Glutamatergic neuron (in vitro differentiated cells): ENCODE results near the gene PKHD1. TPM values are rescaled to one million over a fixed set of nuclear protein-coding genes. Genes with fewer than 3 reads are reported as not detected.

Source experiments
- DNase-seq: peaks from one replicate; pipeline ENCODE4 v3.0.0; 2022
- H3K27ac Mint-ChIP-seq: one replicate; pipeline ENCODE4 v1.8.0; 2020; ENCODE audit warnings: mild to moderate bottlenecking, mixed read lengths, inconsistent platforms; ENCODE audit not compliant: unreplicated experiment
- H3K27me3 Mint-ChIP-seq: one replicate; pipeline ENCODE4 v1.8.0; 2020; ENCODE audit warnings: mild to moderate bottlenecking, moderate library complexity, mixed read lengths, inconsistent platforms; ENCODE audit not compliant: unreplicated experiment
- H3K36me3 Mint-ChIP-seq: one replicate; pipeline ENCODE4 v1.8.0; 2020; ENCODE audit warnings: mild to moderate bottlenecking, mixed read lengths, inconsistent platforms; ENCODE audit not compliant: unreplicated experiment
- H3K4me1 Mint-ChIP-seq: one replicate; pipeline ENCODE4 v1.8.0; 2020; ENCODE audit warnings: mild to moderate bottlenecking, low read depth, mixed read lengths, inconsistent platforms; ENCODE audit not compliant: unreplicated experiment
- H3K4me3 Mint-ChIP-seq: one replicate; pipeline ENCODE4 v1.8.0; 2020; ENCODE audit warnings: mild to moderate bottlenecking, mixed read lengths, inconsistent platforms; ENCODE audit not compliant: unreplicated experiment
- H3K9me3 Mint-ChIP-seq: one replicate; pipeline ENCODE4 v1.8.0; 2020; ENCODE audit warnings: mild to moderate bottlenecking, moderate library complexity, mixed read lengths, inconsistent platforms; ENCODE audit not compliant: unreplicated experiment
- CTCF ChIP-seq: fragments of 200-600 bp; sonication (generic); IDR thresholded peaks from one replicate; pipeline ENCODE4 v1.5.0; 2021; ENCODE audit not compliant: partially characterized antibody, unreplicated experiment
- total RNA-seq: library from RNA; stranded (reverse); fragmentation: NEBNext Ultra II Directional; extraction: Animal tissue kit (Norgen Biotek cat#: 25700); gene quantifications from one replicate; pipeline ENCODE4 v1.2.1, GENCODE V29; 2021; ENCODE audit not compliant: unreplicated experiment

PKHD1 gene
- total RNA-seq, 1 donor from 2014 or later: 0.02 TPM

- H3K9me3 Mint-ChIP-seq: peaks cover 2% of the 10 kb centered on the region
- TF ChIP-seq CTCF: no peak
- no peak for DNase-seq
- no peaks in the 10 kb centered on the region for H3K4me1 Mint-ChIP-seq
- H3K36me3 Mint-ChIP-seq: no peaks in the 10 kb centered on the region
- no peak overlapping the region for H3K4me3 Mint-ChIP-seq
- H3K27me3 Mint-ChIP-seq: no peaks in the 10 kb centered on the region
- no peak overlapping the region for H3K27ac Mint-ChIP-seq
Observed at GRCh38 chr6:51570168-51570921, 517.1 kb downstream of the PKHD1 start.

- TF ChIP-seq CTCF: no peak
- no peaks in the 10 kb centered on the region for H3K4me1 Mint-ChIP-seq
- DNase-seq: no peak
- no peaks in the 10 kb centered on the region for H3K9me3 Mint-ChIP-seq
- H3K36me3 Mint-ChIP-seq: no peaks in the 10 kb centered on the region
- no peaks in the 10 kb centered on the region for H3K27me3 Mint-ChIP-seq
- no peak overlapping the region for H3K4me3 Mint-ChIP-seq
- no peak overlapping the region for H3K27ac Mint-ChIP-seq
Observed at GRCh38 chr6:51569594-51569993, 517.8 kb downstream of the PKHD1 start.

- H3K27ac Mint-ChIP-seq: no peak overlapping the region
- no peaks in the 10 kb centered on the region for H3K4me1 Mint-ChIP-seq
- no peak for TF ChIP-seq CTCF
- DNase-seq: no peak
- no peaks in the 10 kb centered on the region for H3K9me3 Mint-ChIP-seq
- H3K36me3 Mint-ChIP-seq: no peaks in the 10 kb centered on the region
- H3K4me3 Mint-ChIP-seq: no peak overlapping the region
- no peaks in the 10 kb centered on the region for H3K27me3 Mint-ChIP-seq
Observed at GRCh38 chr6:51568771-51569170, 518.6 kb downstream of the PKHD1 start.

GRCh38 chr6:51565472-51565871, 521.9 kb downstream of the PKHD1 start:
- Mint-ChIP-seq H3K4me3 (no peak overlapping the region), H3K36me3 (no peaks in the 10 kb centered on the region), H3K9me3 (no peaks in the 10 kb centered on the region), H3K4me1 (no peaks in the 10 kb centered on the region), H3K27me3 (no peaks in the 10 kb centered on the region), H3K27ac (no peak overlapping the region)
- DNase-seq: no peak
- TF ChIP-seq CTCF: no peak

Other genes with a start within 250 kb of the PKHD1 start
- gene IL17A, start 98.8 kb upstream of the PKHD1 start, total RNA-seq: not detected
- not detected for gene IL17F, start 156.9 kb upstream of the PKHD1 start, total RNA-seq
- 21.5 TPM for gene MCM3, start 197.1 kb upstream of the PKHD1 start, total RNA-seq